WERI-Rb-1 (cell line): ENCODE results near the gene ZNF569.

Source experiments
- DNase-seq: peaks from one replicate; pipeline ENCODE4 v3.0.0-alpha.2; 2020
- H3K27ac ChIP-seq: fragments of 250-450 bp; sonication (Bioruptor Pico); 2 replicates; pipeline ENCODE4 v1.5.1; 2020; ENCODE audit warnings: mild to moderate bottlenecking, moderate library complexity
- H3K27me3 ChIP-seq: fragments of 250-450 bp; sonication (Bioruptor Pico); 2 replicates; pipeline ENCODE4 v1.5.1; 2021; ENCODE audit warnings: mild to moderate bottlenecking, low read depth, moderate library complexity; ENCODE audit not compliant: insufficient read depth, severe bottlenecking
- H3K36me3 ChIP-seq: fragments of 250-450 bp; sonication (Bioruptor Pico); 2 replicates; pipeline ENCODE4 v1.5.1; 2020; ENCODE audit warnings: mild to moderate bottlenecking, moderate library complexity
- H3K4me3 ChIP-seq: 2 replicates; pipeline ENCODE4 v1.5.1; 2011; ENCODE audit warnings: low read depth, mild to moderate bottlenecking, control low read depth, low read length
- H3K9me3 ChIP-seq: fragments of 250-450 bp; sonication (Bioruptor Pico); 2 replicates; pipeline ENCODE4 v1.5.1; 2021; ENCODE audit warnings: mild to moderate bottlenecking, moderate library complexity; ENCODE audit not compliant: severe bottlenecking
- CTCF ChIP-seq: IDR thresholded peaks from 2 replicates; pipeline ENCODE4 v1.5.1; 2011; ENCODE audit warnings: low read depth, mild to moderate bottlenecking, control low read depth, inconsistent platforms, low read length

Gene ZNF569

GRCh38 chr19:37470216-37470615, 3.0 kb upstream of the ZNF569 start:
- DNase-seq = no peak
- Histone ChIP-seq H3K27me3 (no peaks in the 10 kb centered on the region), H3K36me3 (peaks cover 21% of the 10 kb centered on the region), H3K4me3 (peak overlapping the region; percentile 62), H3K9me3 (no peaks in the 10 kb centered on the region), H3K27ac (no peak overlapping the region)
- TF ChIP-seq CTCF = no peak

GRCh38 chr19:37468961-37469777, 1.9 kb upstream of the ZNF569 start, which contains the start of gene ZNF570:
Gene ZNF570, plus strand, starts transcription at chr19:37469356. Its CDS starts 999 bp downstream, at chr19:37470355.
- peak; percentile 93 for DNase-seq
- Histone ChIP-seq H3K27ac (peak within 1 kb of the TSS; percentile 94), H3K27me3 (no peaks in the 10 kb centered on the region), H3K36me3 (peaks cover 31% of the 10 kb centered on the region), H3K4me3 (peak within 1 kb of the TSS; percentile 62), H3K9me3 (no peaks in the 10 kb centered on the region)
- no peak for TF ChIP-seq CTCF

GRCh38 chr19:37467608-37468090, 405 bp upstream of the ZNF569 start:
- Histone ChIP-seq H3K4me3 (peak overlapping the region; percentile 84), H3K27ac (peak overlapping the region; percentile 92), H3K36me3 (peaks cover 43% of the 10 kb centered on the region), H3K9me3 (no peaks in the 10 kb centered on the region), H3K27me3 (no peaks in the 10 kb centered on the region)
- no peak for TF ChIP-seq CTCF
- DNase-seq = no peak

GRCh38 chr19:37466277-37466797, 907 bp downstream of the ZNF569 start:
- H3K9me3 ChIP-seq = no peaks in the 10 kb centered on the region
- DNase-seq = peak; percentile 4
- peaks cover 45% of the 10 kb centered on the region for H3K36me3 ChIP-seq
- H3K4me3 ChIP-seq = peak overlapping the region; percentile 84
- no peak for TF ChIP-seq CTCF
- H3K27me3 ChIP-seq = no peaks in the 10 kb centered on the region
- H3K27ac ChIP-seq = peak overlapping the region; percentile 92

- Histone ChIP-seq H3K9me3 (peaks cover 18% of the 10 kb centered on the region), H3K27ac (no peak overlapping the region), H3K27me3 (no peaks in the 10 kb centered on the region), H3K4me3 (no peak overlapping the region), H3K36me3 (peaks cover 31% of the 10 kb centered on the region)
- DNase-seq = no peak
- no peak for TF ChIP-seq CTCF
Observed at GRCh38 chr19:37452500-37453245, 14.6 kb downstream of the ZNF569 start.
